IPS-18c (cell line): Measurements from ENCODE around the gene CAPN13.

Experiments used
- H3K4me3 ChIP-seq: 2 replicates; pipeline ENCODE4 v1.7.0; 2013; ENCODE audit warnings: low read depth, mild to moderate bottlenecking, low read length, moderate library complexity; ENCODE audit not compliant: insufficient read depth
- H3K9me3 ChIP-seq: one replicate; pipeline ENCODE4 v1.6.1; 2013; ENCODE audit warnings: mild to moderate bottlenecking, low read length, moderate library complexity; ENCODE audit not compliant: control insufficient read depth, insufficient read depth

Gene CAPN13

GRCh38 chr2:30717081-30717650 is 90.1 kb downstream of the CAPN13 start:
- H3K4me3 ChIP-seq, result no peak overlapping the region
- H3K9me3 ChIP-seq, result no peaks in the 10 kb centered on the region

- Histone ChIP-seq H3K4me3 (no peak overlapping the region), H3K9me3 (no peaks in the 10 kb centered on the region)
Observed at GRCh38 chr2:30716123-30716900, 90.9 kb downstream of the CAPN13 start.

- H3K4me3 ChIP-seq, result no peak overlapping the region
- peaks cover 9% of the 10 kb centered on the region for H3K9me3 ChIP-seq
Observed at GRCh38 chr2:30714811-30715709, 92.2 kb downstream of the CAPN13 start.

GRCh38 chr2:30713698-30714097 is 93.5 kb downstream of the CAPN13 start:
- H3K9me3 ChIP-seq, result peaks cover 11% of the 10 kb centered on the region
- no peak overlapping the region for H3K4me3 ChIP-seq

GRCh38 chr2:30711646-30712085 is 95.6 kb downstream of the CAPN13 start:
- Histone ChIP-seq H3K4me3 (no peak overlapping the region), H3K9me3 (peaks cover 11% of the 10 kb centered on the region)

- no peak overlapping the region for H3K4me3 ChIP-seq
- H3K9me3 ChIP-seq, result peaks cover 11% of the 10 kb centered on the region
Observed at GRCh38 chr2:30710461-30710860, 96.8 kb downstream of the CAPN13 start.

- Histone ChIP-seq H3K4me3 (no peak overlapping the region), H3K9me3 (peaks cover 11% of the 10 kb centered on the region)
Observed at GRCh38 chr2:30710016-30710415, 97.2 kb downstream of the CAPN13 start.

- Histone ChIP-seq H3K9me3 (peaks cover 11% of the 10 kb centered on the region), H3K4me3 (no peak overlapping the region)
Observed at GRCh38 chr2:30709516-30709915, 97.7 kb downstream of the CAPN13 start.

- peaks cover 11% of the 10 kb centered on the region for H3K9me3 ChIP-seq
Observed at GRCh38 chr2:30708491-30709290, 98.6 kb downstream of the CAPN13 start.

GRCh38 chr2:30707304-30707903 is 99.8 kb downstream of the CAPN13 start:
- peaks cover 11% of the 10 kb centered on the region for H3K9me3 ChIP-seq
- no peak overlapping the region for H3K4me3 ChIP-seq

More at GRCh38 chr2:30708491-30709290, 98.6 kb downstream of the CAPN13 start:
- H3K4me3 ChIP-seq, result no peak overlapping the region

- no peak overlapping the region for H3K4me3 ChIP-seq
Observed at GRCh38 chr2:30706534-30707303, 100.5 kb downstream of the CAPN13 start.

GRCh38 chr2:30705711-30706533 is 101.3 kb downstream of the CAPN13 start:
- Histone ChIP-seq H3K9me3 (peaks cover 8% of the 10 kb centered on the region), H3K4me3 (no peak overlapping the region)

More at GRCh38 chr2:30706534-30707303, 100.5 kb downstream of the CAPN13 start:
- peaks cover 11% of the 10 kb centered on the region for H3K9me3 ChIP-seq

- H3K4me3 ChIP-seq, result no peak overlapping the region
- peaks cover 1% of the 10 kb centered on the region for H3K9me3 ChIP-seq
Observed at GRCh38 chr2:30705056-30705455, 102.2 kb downstream of the CAPN13 start.

GRCh38 chr2:30704309-30705020 is 102.8 kb downstream of the CAPN13 start:
- Histone ChIP-seq H3K4me3 (no peak overlapping the region), H3K9me3 (no peaks in the 10 kb centered on the region)

- H3K9me3 ChIP-seq, result no peaks in the 10 kb centered on the region
Observed at GRCh38 chr2:30702694-30703093, 104.6 kb downstream of the CAPN13 start.

More at GRCh38 chr2:30702694-30703093, 104.6 kb downstream of the CAPN13 start:
- H3K4me3 ChIP-seq, result no peak overlapping the region
